Left forelimb (tissue), 1 donor: ENCODE measurements around the gene ATP6AP1.
"Not testable (repeated sequence)": the region's sequence is repeated elsewhere in the genome, so short reads cannot be mapped to it uniquely, and the experiment has no call there.

ENCODE experiments used
- DNase-seq: peaks from one replicate; pipeline ENCODE4 v3.0.0-alpha.2; 2018; ENCODE audit warnings: low spot score

ATP6AP1 gene, protein sequence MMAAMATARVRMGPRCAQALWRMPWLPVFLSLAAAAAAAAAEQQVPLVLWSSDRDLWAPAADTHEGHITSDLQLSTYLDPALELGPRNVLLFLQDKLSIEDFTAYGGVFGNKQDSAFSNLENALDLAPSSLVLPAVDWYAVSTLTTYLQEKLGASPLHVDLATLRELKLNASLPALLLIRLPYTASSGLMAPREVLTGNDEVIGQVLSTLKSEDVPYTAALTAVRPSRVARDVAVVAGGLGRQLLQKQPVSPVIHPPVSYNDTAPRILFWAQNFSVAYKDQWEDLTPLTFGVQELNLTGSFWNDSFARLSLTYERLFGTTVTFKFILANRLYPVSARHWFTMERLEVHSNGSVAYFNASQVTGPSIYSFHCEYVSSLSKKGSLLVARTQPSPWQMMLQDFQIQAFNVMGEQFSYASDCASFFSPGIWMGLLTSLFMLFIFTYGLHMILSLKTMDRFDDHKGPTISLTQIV

GRCh38 chrX:154428176-154429171, at the start of gene ATP6AP1:
TSS of gene ATP6AP1 (plus strand) at chrX:154428677. CDS start at chrX:154428693, 16 bp downstream.
- DNase-seq: peak; percentile 92

DNA sequence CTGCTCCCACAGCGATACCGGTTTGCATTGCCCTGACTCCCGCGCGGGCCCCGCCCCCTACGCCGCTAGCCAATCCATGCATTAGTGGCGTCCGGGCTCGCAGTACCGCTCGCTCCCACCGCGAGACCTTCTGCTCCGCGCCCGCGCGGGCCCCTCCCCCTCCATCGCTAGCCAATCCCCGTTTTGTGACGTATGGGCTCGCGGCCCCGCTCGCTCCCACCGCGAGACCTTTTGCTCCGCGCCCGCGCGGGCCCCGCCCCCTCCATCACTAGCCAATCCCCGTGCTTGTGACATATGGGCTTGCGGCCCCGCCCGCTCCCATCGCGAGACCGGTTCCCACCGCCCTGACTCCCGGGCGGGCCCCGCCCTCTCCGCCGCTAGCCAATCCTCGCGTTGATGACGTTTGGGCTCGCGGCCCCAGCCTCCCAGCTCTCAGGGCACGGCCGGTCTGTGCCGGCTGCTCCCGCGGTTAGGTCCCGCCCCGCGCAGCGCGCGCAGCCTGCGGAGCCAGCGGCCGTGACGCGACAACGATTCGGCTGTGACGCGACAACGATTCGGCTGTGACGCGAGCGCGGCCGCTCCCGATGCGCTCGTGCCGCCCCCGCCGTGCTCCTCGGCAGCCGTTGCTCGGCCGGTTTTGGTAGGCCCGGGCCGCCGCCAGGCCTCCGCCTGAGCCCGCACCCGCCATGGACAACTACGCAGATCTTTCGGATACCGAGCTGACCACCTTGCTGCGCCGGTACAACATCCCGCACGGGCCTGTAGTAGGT, 49.5 kb upstream of the ATP6AP1 start, which contains the start of gene EMD:
Gene EMD, plus strand, starts transcription at position 497 of the 770 bp plus-strand sequence. Its CDS starts 190 bp downstream, at position 687.
- DNase-seq: peak; percentile 96

DNA sequence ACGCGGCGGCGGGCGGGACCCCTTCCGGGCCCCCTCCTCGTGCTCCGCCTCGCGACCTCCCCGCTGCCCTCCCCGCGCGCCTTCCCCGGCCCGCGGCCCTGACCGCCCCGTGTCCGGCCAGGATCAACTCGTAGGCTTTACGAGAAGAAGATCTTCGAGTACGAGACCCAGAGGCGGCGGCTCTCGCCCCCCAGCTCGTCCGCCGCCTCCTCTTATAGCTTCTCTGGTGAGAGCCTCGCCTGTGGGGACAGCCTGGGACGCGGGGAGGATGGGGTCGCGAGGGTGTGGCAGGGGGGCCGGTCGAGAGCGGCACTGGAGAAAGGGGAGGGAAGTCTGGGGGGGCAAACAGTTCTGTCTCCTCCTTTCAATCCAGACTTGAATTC, 48.9 kb upstream of the ATP6AP1 start:
- no peak for DNase-seq

- no peak for DNase-seq
Measured at GRCh38 chrX:154380153-154380552, 48.3 kb upstream of the ATP6AP1 start.

DNA sequence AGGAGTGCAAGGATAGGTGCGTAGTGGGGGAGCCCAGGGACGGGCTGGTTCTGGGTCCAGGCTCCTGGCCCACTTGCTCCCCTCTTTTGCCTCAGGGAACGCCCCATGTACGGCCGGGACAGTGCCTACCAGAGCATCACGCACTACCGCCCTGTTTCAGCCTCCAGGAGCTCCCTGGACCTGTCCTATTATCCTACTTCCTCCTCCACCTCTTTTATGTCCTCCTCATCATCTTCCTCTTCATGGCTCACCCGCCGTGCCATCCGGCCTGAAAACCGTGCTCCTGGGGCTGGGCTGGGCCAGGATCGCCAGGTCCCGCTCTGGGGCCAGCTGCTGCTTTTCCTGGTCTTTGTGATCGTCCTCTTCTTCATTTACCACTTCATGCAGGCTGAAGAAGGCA, 47.7 kb upstream of the ATP6AP1 start:
- DNase-seq: no peak

DNA sequence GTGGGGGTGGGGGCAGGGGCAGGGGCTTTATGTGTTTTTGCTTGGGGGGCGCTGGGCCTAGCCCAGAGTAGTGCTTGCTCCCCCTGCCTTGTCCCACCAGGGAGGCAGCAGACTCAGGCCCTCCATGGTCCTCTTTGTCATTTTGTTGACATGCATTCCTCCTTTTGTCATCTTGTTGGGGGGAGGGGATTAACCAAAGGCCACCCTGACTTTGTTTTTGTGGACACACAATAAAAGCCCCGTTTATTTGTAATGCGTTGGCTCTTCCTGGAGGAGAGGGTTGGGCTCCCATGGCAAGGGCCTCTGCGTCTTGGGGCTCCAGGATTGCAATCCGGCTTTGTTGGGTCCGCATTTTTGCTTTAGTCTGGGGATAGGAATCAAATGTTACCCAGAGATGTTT, 47.2 kb upstream of the ATP6AP1 start:
- no peak for DNase-seq

- DNase-seq: no peak
Measured at GRCh38 chrX:154382483-154383069, 45.9 kb upstream of the ATP6AP1 start.

- DNase-seq: no peak
Measured at GRCh38 chrX:154383359-154384283, 44.9 kb upstream of the ATP6AP1 start.

DNA sequence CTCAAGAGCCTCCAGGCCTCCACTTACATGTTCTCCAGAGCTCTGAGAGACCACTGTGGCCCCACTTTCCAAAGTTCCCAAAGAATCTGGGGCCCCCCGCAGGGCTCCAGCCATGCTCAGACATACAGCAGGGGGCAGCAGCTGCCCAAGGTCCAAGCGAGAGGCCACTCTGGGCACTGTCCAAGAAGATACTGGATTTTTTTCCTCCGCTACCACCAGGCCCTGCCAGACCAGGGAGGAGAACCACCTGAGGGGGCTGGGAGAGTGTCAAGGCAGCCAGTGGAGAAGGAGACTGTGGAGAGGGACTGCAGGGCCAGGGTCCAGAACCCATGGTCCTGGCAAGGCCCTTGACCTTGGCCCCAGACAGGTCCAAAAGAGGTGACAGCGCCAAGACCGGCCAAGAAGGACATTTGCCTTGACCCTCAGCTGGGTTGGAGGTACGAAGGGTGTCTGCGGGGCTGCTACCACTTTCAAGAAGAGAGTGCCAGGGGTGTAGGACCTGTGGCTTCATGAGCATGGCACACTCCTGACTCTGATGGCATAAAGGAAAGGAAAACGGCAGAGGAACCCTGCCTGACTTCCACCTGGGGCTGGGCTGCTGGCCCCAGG, 44.1 kb upstream of the ATP6AP1 start:
- DNase-seq: no peak

DNA sequence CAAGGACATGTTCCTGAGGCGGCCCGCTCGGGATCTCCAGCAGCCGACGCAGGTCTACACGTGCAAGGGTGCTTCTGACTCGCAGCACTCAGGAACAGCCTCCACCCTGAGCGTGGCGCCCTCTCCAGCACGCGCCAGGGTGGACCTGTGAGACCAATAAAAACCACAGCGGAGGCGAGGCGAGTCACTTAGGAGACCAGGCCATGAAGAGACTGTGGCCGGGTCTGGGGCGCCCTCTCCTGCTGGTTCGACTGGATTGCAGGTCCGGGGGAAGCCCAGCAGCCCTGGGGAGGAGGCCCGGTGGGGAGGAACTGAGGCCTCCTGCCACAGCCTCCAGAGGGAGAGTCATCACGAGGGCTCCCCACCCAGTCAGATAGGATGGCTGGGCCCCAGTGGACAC, 40.4 kb upstream of the ATP6AP1 start:
- DNase-seq: not testable (repeated sequence)

DNA sequence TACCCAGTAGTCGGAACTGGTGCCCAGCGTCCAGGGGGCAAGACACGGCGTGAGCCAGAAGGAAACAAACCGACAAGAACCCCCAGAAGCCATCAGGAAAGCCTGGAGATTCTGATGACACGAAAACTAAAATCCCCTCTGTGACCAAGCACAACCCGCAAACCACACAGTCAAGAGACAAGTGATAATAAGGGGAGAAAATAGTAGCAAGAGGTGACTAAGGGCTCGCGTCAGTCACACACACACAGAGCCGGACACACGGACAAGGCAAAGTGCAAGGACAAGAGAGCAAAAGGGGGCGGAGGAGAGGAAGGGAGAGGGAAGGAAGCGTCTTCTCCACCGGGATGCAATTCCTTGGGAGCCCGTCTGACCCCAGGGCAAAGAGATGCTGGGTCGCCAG, 39.8 kb upstream of the ATP6AP1 start:
- DNase-seq: not testable (repeated sequence)

DNA sequence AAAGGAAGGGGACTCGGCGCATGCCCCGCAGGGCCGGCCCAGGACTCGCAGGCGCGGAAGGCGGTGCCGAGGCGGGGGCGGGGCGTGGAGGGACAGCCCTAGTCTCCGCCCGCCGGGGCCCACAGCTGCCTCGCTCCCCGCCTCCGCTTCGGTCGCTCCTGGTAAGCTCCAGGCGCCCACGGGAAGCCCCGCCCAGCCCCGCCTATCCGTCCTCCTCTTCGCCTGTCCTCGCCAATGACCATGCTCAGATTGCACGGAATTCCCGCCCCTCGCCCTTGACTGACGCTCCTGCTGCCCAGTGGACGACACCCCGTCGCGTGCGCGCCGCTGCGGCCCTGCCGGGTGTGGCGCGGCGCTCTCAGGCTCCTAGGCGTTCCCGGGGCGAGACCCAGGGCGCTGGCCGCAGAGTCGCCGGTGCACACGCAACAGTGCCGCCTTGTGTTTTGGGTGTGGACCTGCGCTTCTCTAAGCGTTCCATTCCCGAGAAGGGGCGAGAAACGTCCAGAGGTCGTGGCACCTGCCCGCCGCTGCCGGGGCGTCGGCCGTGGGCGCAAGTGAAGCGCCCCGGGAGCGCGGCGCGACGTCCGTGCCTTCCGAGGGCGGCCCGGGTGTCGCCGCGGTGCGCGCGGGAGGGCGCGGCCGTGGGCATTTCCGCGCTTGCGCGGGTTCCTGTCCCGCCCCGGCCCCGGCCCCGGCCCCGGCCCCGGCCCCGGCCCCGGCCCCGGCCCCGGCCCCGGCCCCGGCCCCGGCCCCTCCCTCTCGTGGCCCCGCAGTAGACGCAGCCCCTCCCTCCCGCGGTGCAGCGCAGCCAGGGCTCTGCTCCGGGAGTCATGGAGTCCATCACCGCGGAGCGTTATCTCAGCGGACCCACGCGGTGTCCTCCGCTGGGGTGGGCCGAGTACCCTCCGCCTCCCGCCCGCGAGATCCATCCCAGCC, 38.4 kb upstream of the ATP6AP1 start:
- DNase-seq: not testable (repeated sequence)

DNA sequence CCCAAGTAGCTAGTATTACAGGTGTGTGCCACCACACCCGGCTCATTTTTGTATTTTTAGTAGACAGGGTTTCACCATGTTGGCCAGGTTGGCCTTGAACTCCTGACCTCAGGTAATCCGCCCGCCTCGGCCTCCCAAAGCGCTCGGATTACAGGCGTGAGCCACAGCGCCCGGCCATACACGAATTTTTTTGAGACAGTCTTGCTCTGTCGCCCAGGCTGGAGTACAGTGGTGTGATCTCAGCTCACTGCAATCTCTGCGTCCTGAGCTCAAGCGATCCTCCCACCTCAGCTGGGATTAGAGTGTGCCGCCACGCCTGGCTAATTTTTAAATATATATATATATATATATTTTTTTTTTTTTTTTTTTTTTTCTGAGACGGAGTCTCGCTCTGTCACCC, 32.1 kb upstream of the ATP6AP1 start:
- DNase-seq: not testable (repeated sequence)

DNA sequence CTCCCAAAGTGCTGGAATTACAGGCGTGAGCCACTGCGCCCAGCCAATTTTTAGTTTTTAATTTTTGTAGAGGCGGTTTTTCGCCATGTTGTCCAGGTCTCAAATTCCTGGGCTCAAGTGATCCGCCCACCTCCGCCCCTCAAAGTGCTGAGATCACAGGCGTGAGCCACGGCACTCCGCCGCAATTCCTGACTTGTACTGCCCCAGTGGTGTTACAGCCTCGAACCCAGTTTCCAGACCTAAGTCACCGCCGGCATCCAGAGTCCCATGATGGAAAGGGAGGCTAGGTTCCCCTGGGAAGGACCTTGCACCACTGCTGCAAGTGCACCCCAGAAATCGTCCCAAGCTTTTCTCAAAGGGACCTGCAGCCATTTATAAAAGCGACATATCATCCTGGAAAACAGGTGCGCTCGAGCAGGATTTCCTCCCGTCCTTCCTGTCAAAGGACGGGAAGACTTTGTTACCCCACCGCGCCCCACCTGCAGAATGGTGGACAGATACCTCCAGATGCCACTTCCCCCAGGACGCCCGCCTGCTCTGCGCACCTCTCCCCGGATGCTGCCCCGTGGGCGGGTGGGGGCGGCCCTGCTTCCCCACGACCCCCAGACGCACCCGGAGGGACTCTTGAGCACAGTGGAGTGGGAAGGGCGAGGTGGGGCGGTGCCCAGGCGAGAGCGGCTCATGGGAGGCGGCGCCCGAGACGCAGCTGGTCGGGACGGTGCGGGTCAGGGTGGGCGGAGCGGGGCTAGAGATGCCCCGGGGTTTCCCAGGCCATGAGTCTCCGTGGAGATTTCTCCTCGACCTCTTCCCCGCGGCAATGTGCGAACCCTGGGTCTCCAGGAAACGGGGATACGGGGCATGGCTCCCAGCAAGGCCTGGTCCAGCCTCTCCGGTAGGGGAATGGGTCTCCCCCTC, 31.2 kb upstream of the ATP6AP1 start:
- DNase-seq: peak; percentile 66

DNA sequence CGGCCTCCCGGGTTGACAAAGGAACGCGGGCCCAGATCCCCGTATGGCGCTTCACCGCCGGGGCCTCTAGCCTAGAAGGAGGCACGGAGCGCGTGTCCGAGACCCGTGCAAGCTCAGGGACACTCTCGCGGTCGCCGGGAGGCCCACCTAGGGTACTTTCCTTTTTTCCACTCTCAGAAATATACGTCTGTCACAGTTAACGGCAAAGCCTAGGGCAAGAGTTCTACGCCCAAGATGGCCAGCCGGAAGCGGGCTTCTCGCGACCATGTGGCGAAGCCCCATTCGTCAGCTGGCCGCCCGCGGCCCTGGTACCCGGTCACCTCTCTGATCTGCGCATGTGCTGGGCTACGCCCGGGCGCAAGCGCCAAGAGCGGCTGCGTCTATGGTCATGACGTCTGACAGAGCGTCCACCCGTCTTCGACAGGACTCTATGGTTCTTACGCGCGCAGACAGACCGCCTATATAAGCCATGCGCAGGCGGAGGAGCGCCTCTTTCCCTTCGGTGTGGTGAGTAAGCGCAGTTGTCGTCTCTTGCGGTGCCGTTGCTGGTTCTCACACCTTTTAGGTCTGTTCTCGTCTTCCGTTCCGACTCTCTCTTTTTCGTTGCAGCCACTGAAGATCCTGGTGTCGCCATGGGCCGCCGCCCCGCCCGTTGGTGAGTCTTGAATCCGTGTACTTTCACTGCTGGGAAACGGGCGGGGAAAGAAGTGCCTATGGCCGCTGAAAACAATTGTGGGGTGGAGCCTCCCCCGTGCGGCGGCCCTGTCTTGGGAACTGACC, 30.4 kb upstream of the ATP6AP1 start, which contains the start of gene RPL10:
Gene RPL10, plus strand, starts transcription at position 490 of the 780 bp plus-strand sequence. Its CDS starts 143 bp downstream, at position 633.
- DNase-seq: peak; percentile 94
